SU-DHL-6 (cell line): ENCODE data around the gene OASL.

ENCODE experiments used
- H2AFZ ChIP-seq: fragments of 200-600 bp; sonication (generic); 2 replicates; pipeline ENCODE4 v1.6.1; 2014; ENCODE audit warnings: low read depth, mild to moderate bottlenecking, moderate library complexity, mixed read lengths, antibody characterized with exemption, low read length; ENCODE audit not compliant: severe bottlenecking
- H3F3A ChIP-seq: fragments of 200-600 bp; shearing (Covaris generic); 2 replicates; pipeline ENCODE4 v1.6.0; 2016; ENCODE audit warnings: antibody characterized with exemption, mild to moderate bottlenecking; ENCODE audit not compliant: insufficient read depth
- H3K27ac ChIP-seq: fragments of 200-600 bp; sonication (generic); 2 replicates; pipeline ENCODE4 v1.5.1; 2016; ENCODE audit warnings: low read depth, mild to moderate bottlenecking, low read length, moderate library complexity, mixed read lengths
- H3K27me3 ChIP-seq: fragments of 200-600 bp; sonication (generic), shearing (Covaris generic); 2 replicates; pipeline ENCODE4 v1.6.0; 2014; ENCODE audit warnings: mild to moderate bottlenecking, low read length
- H3K36me3 ChIP-seq: fragments of 200-600 bp; sonication (generic); 2 replicates; pipeline ENCODE4 v1.6.1; 2014; ENCODE audit warnings: mild to moderate bottlenecking, low read length, mixed read lengths
- H3K4me2 ChIP-seq: fragments of 300-600, 200-600 bp; shearing (Covaris generic), sonication (generic); 2 replicates; pipeline ENCODE4 v1.6.0; 2014; ENCODE audit warnings: low read length, low read depth, mild to moderate bottlenecking; ENCODE audit not compliant: poor library complexity, severe bottlenecking
- H3K4me3 ChIP-seq: fragments of 200-600 bp; sonication (generic); 2 replicates; pipeline ENCODE4 v1.5.1; 2014; ENCODE audit warnings: antibody characterized with exemption, low read length, mild to moderate bottlenecking, mixed read lengths; ENCODE audit not compliant: insufficient read depth, poor library complexity, severe bottlenecking
- H3K79me2 ChIP-seq: fragments of 200-600 bp; sonication (generic); 2 replicates; pipeline ENCODE4 v1.6.1; 2014; ENCODE audit warnings: mild to moderate bottlenecking, low read length, moderate library complexity; ENCODE audit not compliant: insufficient read depth
- H3K9ac ChIP-seq: fragments of 200-600 bp; sonication (generic); 2 replicates; pipeline ENCODE4 v1.7.0; 2014; ENCODE audit warnings: mild to moderate bottlenecking, low read length
- H3K9me2 ChIP-seq: fragments of 200-600 bp; sonication (generic); replicated peaks from 2 replicates; pipeline ENCODE4 v1.6.1; 2014; ENCODE audit warnings: low read length; ENCODE audit not compliant: insufficient read depth
- H3K9me3 ChIP-seq: fragments of 200-600 bp; sonication (generic); 2 replicates; pipeline ENCODE4 v1.6.1; 2014; ENCODE audit warnings: low read length, mixed read lengths; ENCODE audit not compliant: insufficient read depth
- H4K20me1 ChIP-seq: fragments of 200-600 bp; sonication (generic); 2 replicates; pipeline ENCODE4 v1.6.1; 2014; ENCODE audit warnings: low read depth, mild to moderate bottlenecking, antibody characterized with exemption, low read length, moderate library complexity, mixed read lengths
- CTCF ChIP-seq: fragments of 200-600 bp; sonication (generic); IDR thresholded peaks from one replicate; pipeline ENCODE4 v1.5.1; 2017; ENCODE audit warnings: antibody characterized with exemption, mild to moderate bottlenecking, low read length, moderate library complexity; ENCODE audit not compliant: insufficient read depth, poor library complexity, severe bottlenecking
- EZH2phosphoT487 ChIP-seq: fragments of 200-600 bp; sonication (generic), shearing (Covaris generic); conservative IDR thresholded peaks from 2 replicates; pipeline ENCODE4 v1.6.1; 2018; ENCODE audit warnings: mild to moderate bottlenecking, antibody characterized with exemption, low read length, moderate library complexity, mixed read lengths

Gene OASL

GRCh38 chr12:121001841-121002483 lies 37.1 kb downstream of the OASL start:
- no peak overlapping the region for H3K4me2 ChIP-seq
- no peaks in the 10 kb centered on the region for H3K79me2 ChIP-seq
- H3K36me3 ChIP-seq, result 0 out of 2 replicates have a peak, but pooled peaks cover 2% of the 10 kb centered on the region
- H3K27me3 ChIP-seq, result no peaks in the 10 kb centered on the region
- no peaks in the 10 kb centered on the region for H3K9me2 ChIP-seq
- no peaks in the 10 kb centered on the region for H3F3A ChIP-seq
- no peaks in the 10 kb centered on the region for H3K9me3 ChIP-seq
- TF ChIP-seq EZH2phosphoT487, result no peak
- TF ChIP-seq CTCF, result no peak
- no peak overlapping the region for H3K27ac ChIP-seq
- no peak overlapping the region for H3K4me3 ChIP-seq
- no peak overlapping the region for H3K9ac ChIP-seq
- no peak overlapping the region for H2AFZ ChIP-seq
- H4K20me1 ChIP-seq, result no peaks in the 10 kb centered on the region

DNA sequence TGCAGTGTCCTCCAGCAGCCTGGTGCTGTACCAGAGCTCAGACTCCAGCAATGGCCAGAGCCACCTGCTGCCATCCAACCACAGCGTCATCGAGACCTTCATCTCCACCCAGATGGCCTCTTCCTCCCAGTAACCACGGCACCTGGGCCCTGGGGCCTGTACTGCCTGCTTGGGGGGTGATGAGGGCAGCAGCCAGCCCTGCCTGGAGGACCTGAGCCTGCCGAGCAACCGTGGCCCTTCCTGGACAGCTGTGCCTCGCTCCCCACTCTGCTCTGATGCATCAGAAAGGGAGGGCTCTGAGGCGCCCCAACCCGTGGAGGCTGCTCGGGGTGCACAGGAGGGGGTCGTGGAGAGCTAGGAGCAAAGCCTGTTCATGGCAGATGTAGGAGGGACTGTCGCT lies 38.0 kb downstream of the OASL start:
- Histone ChIP-seq H3K79me2 (no peaks in the 10 kb centered on the region), H3K4me3 (no peak overlapping the region), H3K4me2 (no peak overlapping the region), H4K20me1 (no peaks in the 10 kb centered on the region), H3K27me3 (no peaks in the 10 kb centered on the region), H3F3A (no peaks in the 10 kb centered on the region), H3K27ac (no peak overlapping the region), H3K9me2 (no peaks in the 10 kb centered on the region), H3K36me3 (0 out of 2 replicates have a peak, but pooled peaks cover 2% of the 10 kb centered on the region), H3K9me3 (no peaks in the 10 kb centered on the region), H3K9ac (no peak overlapping the region), H2AFZ (no peak overlapping the region)
- TF ChIP-seq EZH2phosphoT487 (no peak), CTCF (no peak)

- no peak overlapping the region for H3K27ac ChIP-seq
- no peaks in the 10 kb centered on the region for H3F3A ChIP-seq
- TF ChIP-seq CTCF, result no peak
- TF ChIP-seq EZH2phosphoT487, result no peak
- no peak overlapping the region for H3K4me2 ChIP-seq
- 0 out of 2 replicates have a peak, but pooled peaks cover 2% of the 10 kb centered on the region for H3K36me3 ChIP-seq
- H2AFZ ChIP-seq, result no peak overlapping the region
- no peaks in the 10 kb centered on the region for H3K27me3 ChIP-seq
- no peaks in the 10 kb centered on the region for H4K20me1 ChIP-seq
- H3K9ac ChIP-seq, result no peak overlapping the region
- no peaks in the 10 kb centered on the region for H3K79me2 ChIP-seq
- H3K9me2 ChIP-seq, result no peaks in the 10 kb centered on the region
- H3K4me3 ChIP-seq, result no peak overlapping the region
- H3K9me3 ChIP-seq, result no peaks in the 10 kb centered on the region
These were observed 38.5 kb downstream of the OASL start for GRCh38 chr12:121000530-121000929.
